ENCODE results near the gene LRR1.

LRR1 gene

GRCh38 chr14:49585803-49586672, 12.7 kb upstream of the LRR1 start, which contains the start of gene RPS29:
RPS29 (minus strand) TSS chr14:49586380; CDS start chr14:49586346, 34 bp downstream.
- Histone ChIP-seq H3F3A (ENCODE audit: insufficient read depth) (peaks cover 63% of the 10 kb centered on the region), H3K79me2 (ENCODE audit: insufficient read depth, low read length) (peaks cover 51% of the 10 kb centered on the region), H4K20me1 (ENCODE audit: low read depth, low read length) (peaks cover 26% of the 10 kb centered on the region), H3K4me2 (ENCODE audit: low read depth, low read length, poor library complexity, severe bottlenecking) (peak within 1 kb of the TSS; percentile 76), H3K4me3 (ENCODE audit: insufficient read depth, low read length, poor library complexity, severe bottlenecking) (peak within 1 kb of the TSS; percentile 98), H3K9me3 (ENCODE audit: insufficient read depth, low read length) (no peaks in the 10 kb centered on the region), H3K9ac (ENCODE audit: low read length) (peak within 1 kb of the TSS; percentile 94), H3K27me3 (ENCODE audit: low read length) (no peaks in the 10 kb centered on the region), H3K9me2 (replicated peaks; ENCODE audit: insufficient read depth, low read length) (no peaks in the 10 kb centered on the region), H2AFZ (ENCODE audit: low read depth, low read length, severe bottlenecking) (no peak within 1 kb of the TSS), H3K27ac (ENCODE audit: low read depth, low read length) (peak within 1 kb of the TSS; percentile 83), H3K36me3 (ENCODE audit: low read length) (peaks cover 32% of the 10 kb centered on the region)
- TF ChIP-seq CTCF (IDR thresholded peaks at IDR 0.05; ENCODE audit: insufficient read depth, low read length, poor library complexity, severe bottlenecking): no peak
- no peak for TF ChIP-seq EZH2phosphoT487 (conservative IDR thresholded peaks at IDR 0.05; ENCODE audit: low read length)

GRCh38 chr14:49586673-49587460, 11.9 kb upstream of the LRR1 start:
- Histone ChIP-seq H3K4me3 (ENCODE audit: insufficient read depth, low read length, poor library complexity, severe bottlenecking) (peak overlapping the region; percentile 47), H3K27me3 (ENCODE audit: low read length) (no peaks in the 10 kb centered on the region), H3K27ac (ENCODE audit: low read depth, low read length) (peak overlapping the region; percentile 83), H3K36me3 (ENCODE audit: low read length) (peaks cover 32% of the 10 kb centered on the region), H3K9me2 (replicated peaks; ENCODE audit: insufficient read depth, low read length) (no peaks in the 10 kb centered on the region), H2AFZ (ENCODE audit: low read depth, low read length, severe bottlenecking) (no peak overlapping the region), H3K9me3 (ENCODE audit: insufficient read depth, low read length) (no peaks in the 10 kb centered on the region), H3K79me2 (ENCODE audit: insufficient read depth, low read length) (peaks cover 44% of the 10 kb centered on the region), H3K9ac (ENCODE audit: low read length) (peak overlapping the region; percentile 94; the same call in 1 of the 2 replicates), H3K4me2 (ENCODE audit: low read depth, low read length, poor library complexity, severe bottlenecking) (peak overlapping the region; percentile 60), H4K20me1 (ENCODE audit: low read depth, low read length) (peaks cover 26% of the 10 kb centered on the region), H3F3A (ENCODE audit: insufficient read depth) (peaks cover 55% of the 10 kb centered on the region)
- TF ChIP-seq EZH2phosphoT487 (conservative IDR thresholded peaks at IDR 0.05; ENCODE audit: low read length) (no peak), CTCF (IDR thresholded peaks at IDR 0.05; ENCODE audit: insufficient read depth, low read length, poor library complexity, severe bottlenecking) (peak; percentile 93)

- H2AFZ ChIP-seq (ENCODE audit: low read depth, low read length, severe bottlenecking): no peak overlapping the region
- no peak overlapping the region for H3K27ac ChIP-seq (ENCODE audit: low read depth, low read length)
- no peak overlapping the region for H3K9ac ChIP-seq (ENCODE audit: low read length)
- H3K27me3 ChIP-seq (ENCODE audit: low read length): no peaks in the 10 kb centered on the region
- TF ChIP-seq CTCF (IDR thresholded peaks at IDR 0.05; ENCODE audit: insufficient read depth, low read length, poor library complexity, severe bottlenecking): no peak
- TF ChIP-seq EZH2phosphoT487 (conservative IDR thresholded peaks at IDR 0.05; ENCODE audit: low read length): no peak
- peaks cover 10% of the 10 kb centered on the region for H3K36me3 ChIP-seq (ENCODE audit: low read length)
- peaks cover 7% of the 10 kb centered on the region for H4K20me1 ChIP-seq (ENCODE audit: low read depth, low read length)
- H3K4me3 ChIP-seq (ENCODE audit: insufficient read depth, low read length, poor library complexity, severe bottlenecking): no peak overlapping the region
- H3F3A ChIP-seq (ENCODE audit: insufficient read depth): peaks cover 30% of the 10 kb centered on the region
- no peaks in the 10 kb centered on the region for H3K9me3 ChIP-seq (ENCODE audit: insufficient read depth, low read length)
- H3K9me2 ChIP-seq (replicated peaks; ENCODE audit: insufficient read depth, low read length): no peaks in the 10 kb centered on the region
- no peak overlapping the region for H3K4me2 ChIP-seq (ENCODE audit: low read depth, low read length, poor library complexity, severe bottlenecking)
- H3K79me2 ChIP-seq (ENCODE audit: insufficient read depth, low read length): peaks cover 18% of the 10 kb centered on the region
Observed at GRCh38 chr14:49589387-49589786, 9.4 kb upstream of the LRR1 start.

Data from SU-DHL-6 (cell line).